Measurements from ENCODE around the gene COLGALT1.
"Not testable (repeated sequence)": the region's sequence is repeated elsewhere in the genome, so short reads cannot be mapped to it uniquely, and the experiment has no call there.

The COLGALT1 gene

DNA sequence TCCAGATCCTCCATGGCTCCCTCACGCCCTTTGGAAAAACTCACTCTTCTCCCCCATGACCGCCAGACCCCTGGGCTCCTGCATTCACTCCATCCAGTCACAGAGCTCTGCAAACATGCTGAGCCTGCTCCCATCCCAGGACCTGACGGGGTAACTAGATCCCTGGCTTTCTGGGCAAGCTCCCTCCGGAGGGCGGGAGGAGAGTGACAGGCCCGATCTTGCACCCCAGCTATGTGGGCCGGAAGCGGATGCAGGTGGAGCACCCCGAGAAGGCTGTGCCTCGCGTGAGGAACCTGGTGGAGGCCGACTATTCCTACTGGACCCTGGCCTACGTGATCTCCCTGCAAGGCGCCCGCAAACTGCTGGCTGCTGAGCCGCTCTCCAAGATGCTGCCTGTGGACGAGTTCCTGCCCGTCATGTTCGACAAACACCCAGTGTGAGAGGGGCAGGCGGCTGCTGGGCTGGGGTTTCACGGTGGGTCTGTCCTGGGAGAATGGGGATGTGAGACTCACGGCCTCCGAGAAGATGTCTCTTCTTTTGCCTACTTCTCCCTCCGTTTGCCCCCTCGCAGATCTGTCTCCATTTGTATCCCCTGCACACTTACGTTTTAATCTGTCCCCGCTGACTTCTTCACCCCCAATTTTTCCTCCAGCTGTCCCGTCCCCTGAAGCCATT is 25.2 kb downstream of the COLGALT1 start:
- H3K27me3 Mint-ChIP-seq = no peaks in the 10 kb centered on the region
- peaks cover 39% of the 10 kb centered on the region for H3K36me3 Mint-ChIP-seq
- ATAC-seq (ENCODE audit: low read depth) = no peak
- H3K9me3 Mint-ChIP-seq = no peaks in the 10 kb centered on the region
- peaks cover 9% of the 10 kb centered on the region for H3K4me1 Mint-ChIP-seq
- no peak for DNase-seq (ENCODE audit: low spot score in 2 of 2)
- no peak overlapping the region for H3K4me3 Mint-ChIP-seq
- peak overlapping the region; percentile 73 for H3K27ac Mint-ChIP-seq

DNA sequence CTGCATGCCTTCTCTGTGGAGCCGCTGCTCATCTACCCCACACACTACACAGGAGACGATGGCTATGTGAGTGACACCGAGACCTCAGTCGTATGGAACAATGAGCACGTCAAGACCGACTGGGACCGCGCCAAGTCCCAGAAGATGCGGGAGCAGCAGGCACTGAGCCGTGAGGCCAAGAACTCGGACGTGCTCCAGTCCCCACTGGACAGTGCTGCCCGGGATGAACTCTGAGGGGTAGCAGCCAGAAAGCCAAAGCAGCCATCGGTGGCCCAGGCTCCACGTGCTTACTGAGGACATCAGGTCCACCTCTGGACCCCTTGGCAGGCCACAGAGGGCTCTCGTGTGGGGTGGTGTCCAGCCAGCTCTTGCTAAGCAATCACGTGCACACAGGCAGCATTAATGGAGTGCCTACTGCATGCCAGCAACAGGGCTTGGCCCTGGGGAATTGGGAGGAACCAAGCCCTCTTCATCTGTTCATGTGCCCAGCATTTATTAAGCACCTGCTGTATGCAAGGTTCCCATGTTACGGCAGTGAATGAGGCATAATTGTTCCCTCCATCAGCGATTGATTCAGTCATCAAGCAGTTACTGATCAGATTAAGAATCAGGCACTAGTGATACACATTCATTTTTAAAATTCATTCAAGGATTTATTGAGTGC is 25.9 kb downstream of the COLGALT1 start:
- Mint-ChIP-seq H3K36me3 (peaks cover 34% of the 10 kb centered on the region), H3K27me3 (no peaks in the 10 kb centered on the region), H3K4me3 (no peak overlapping the region), H3K27ac (no peak overlapping the region), H3K4me1 (peaks cover 9% of the 10 kb centered on the region), H3K9me3 (no peaks in the 10 kb centered on the region)
- ATAC-seq (ENCODE audit: low read depth) = no peak
- DNase-seq (ENCODE audit: low spot score in 2 of 2) = no peak

GRCh38 chr19:17582613-17583012 is 27.2 kb downstream of the COLGALT1 start:
- Mint-ChIP-seq H3K27ac (no peak overlapping the region), H3K36me3 (peaks cover 30% of the 10 kb centered on the region), H3K9me3 (no peaks in the 10 kb centered on the region), H3K27me3 (no peaks in the 10 kb centered on the region), H3K4me1 (peaks cover 9% of the 10 kb centered on the region), H3K4me3 (no peak overlapping the region)
- no peak for ATAC-seq (ENCODE audit: low read depth)
- no peak for DNase-seq (ENCODE audit: low spot score in 2 of 2)

DNA sequence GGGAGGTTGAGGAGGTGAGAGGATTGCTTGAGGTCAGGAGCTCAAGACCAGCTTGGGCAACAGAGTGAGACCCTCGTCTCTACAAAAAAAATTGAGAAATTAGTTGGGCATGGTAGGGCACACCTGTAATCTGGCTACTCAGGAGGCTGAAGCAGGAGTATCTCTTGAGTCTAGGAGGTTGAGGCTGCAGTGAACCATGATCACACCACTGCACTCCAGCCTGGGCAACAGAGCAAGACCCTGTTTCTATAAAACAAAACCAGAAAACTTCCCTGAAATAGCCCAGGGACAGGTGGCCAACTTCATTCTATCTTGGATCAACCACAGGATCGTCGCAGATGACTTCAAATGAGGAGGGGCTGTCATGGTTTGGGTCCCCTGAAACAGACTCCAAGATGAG is 28.7 kb downstream of the COLGALT1 start:
- H3K27ac Mint-ChIP-seq = no peak overlapping the region
- ATAC-seq (ENCODE audit: low read depth) = no peak
- H3K36me3 Mint-ChIP-seq = peaks cover 25% of the 10 kb centered on the region
- H3K9me3 Mint-ChIP-seq = no peaks in the 10 kb centered on the region
- DNase-seq (ENCODE audit: low spot score in 2 of 2) = no peak
- peaks cover 9% of the 10 kb centered on the region for H3K4me1 Mint-ChIP-seq
- no peak overlapping the region for H3K4me3 Mint-ChIP-seq
- no peaks in the 10 kb centered on the region for H3K27me3 Mint-ChIP-seq

GRCh38 chr19:17585395-17585794 is 29.9 kb downstream of the COLGALT1 start:
- not testable (repeated sequence) for ATAC-seq (ENCODE audit: low read depth); DNase-seq (ENCODE audit: low spot score in 2 of 2); H3K27ac Mint-ChIP-seq; H3K27me3 Mint-ChIP-seq; H3K9me3 Mint-ChIP-seq; H3K4me1 Mint-ChIP-seq; H3K4me3 Mint-ChIP-seq
- peaks cover 13% of the 10 kb centered on the region for H3K36me3 Mint-ChIP-seq

DNA sequence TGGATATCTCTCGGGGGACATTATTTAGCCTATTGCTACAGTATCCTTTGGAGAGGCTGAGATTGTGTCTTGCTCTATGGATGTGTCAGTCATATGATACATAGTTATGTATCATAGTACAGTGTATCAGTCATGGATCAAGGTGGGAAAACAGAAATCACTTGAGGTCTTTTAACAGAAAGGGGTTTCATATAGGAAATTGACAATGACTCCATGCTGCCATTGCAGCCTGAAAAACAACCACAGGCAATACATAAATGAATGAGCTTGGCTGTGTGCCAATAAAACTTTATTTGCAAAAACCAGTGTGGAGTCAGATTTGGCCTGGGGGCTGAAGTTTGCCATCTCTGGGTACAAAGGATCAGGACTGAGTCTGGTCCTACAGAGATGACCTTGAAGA is 35.4 kb downstream of the COLGALT1 start:
- Mint-ChIP-seq H3K27ac (no peak overlapping the region), H3K36me3 (no peaks in the 10 kb centered on the region), H3K4me3 (no peak overlapping the region), H3K4me1 (no peaks in the 10 kb centered on the region), H3K27me3 (peaks cover 9% of the 10 kb centered on the region), H3K9me3 (no peaks in the 10 kb centered on the region)
- no peak for DNase-seq (ENCODE audit: low spot score in 2 of 2)
- ATAC-seq (ENCODE audit: low read depth) = no peak

DNA sequence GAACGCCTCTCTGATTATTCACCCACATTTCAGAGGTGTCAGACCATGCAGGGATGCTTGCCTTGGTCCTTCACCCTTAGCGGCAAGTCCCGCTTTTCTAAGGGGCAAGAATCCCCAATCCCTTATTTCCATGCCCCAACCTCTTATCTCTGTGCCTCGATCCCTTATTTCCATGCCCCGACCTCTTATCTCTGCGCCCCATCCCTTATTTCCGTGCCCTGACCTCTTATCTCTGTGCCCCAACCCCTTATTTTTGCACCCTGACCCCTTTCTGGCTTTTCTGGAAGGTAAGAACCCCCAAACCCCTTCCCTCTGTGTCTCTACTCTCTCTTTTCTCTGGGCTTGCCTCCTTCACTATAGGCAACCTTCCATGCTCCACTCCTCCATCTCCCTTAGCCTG is 38.8 kb downstream of the COLGALT1 start:
- not testable (repeated sequence) for ATAC-seq (ENCODE audit: low read depth); H3K27ac Mint-ChIP-seq; H3K36me3 Mint-ChIP-seq; H3K4me3 Mint-ChIP-seq; H3K4me1 Mint-ChIP-seq; H3K9me3 Mint-ChIP-seq; H3K27me3 Mint-ChIP-seq; DNase-seq (ENCODE audit: low spot score in 2 of 2)

DNA sequence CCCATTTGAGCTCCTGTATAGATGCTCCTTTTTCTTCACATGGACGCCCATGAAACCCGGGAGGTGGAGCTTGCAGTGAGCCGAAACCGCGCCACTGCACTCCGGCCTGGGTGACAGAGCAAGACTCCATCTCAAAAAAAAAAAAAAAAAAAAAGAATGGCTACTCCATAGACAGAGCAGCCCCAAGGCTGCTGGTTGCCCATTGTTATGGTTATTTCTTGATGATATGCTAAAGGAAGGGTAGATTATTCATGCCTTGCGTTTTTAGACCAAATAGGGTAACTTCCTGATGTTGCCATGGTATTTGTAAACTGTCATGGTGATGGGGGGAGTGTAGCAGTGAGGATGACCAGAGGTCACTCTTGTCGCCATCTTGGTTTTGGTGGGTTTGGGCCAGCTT is 42.6 kb downstream of the COLGALT1 start:
- not testable (repeated sequence) for H3K27ac Mint-ChIP-seq; ATAC-seq (ENCODE audit: low read depth); H3K4me1 Mint-ChIP-seq; H3K9me3 Mint-ChIP-seq; DNase-seq (ENCODE audit: low spot score in 2 of 2); H3K36me3 Mint-ChIP-seq; H3K4me3 Mint-ChIP-seq
- H3K27me3 Mint-ChIP-seq = peaks cover 15% of the 10 kb centered on the region

- H3K4me3 Mint-ChIP-seq = no peak overlapping the region
- H3K27ac Mint-ChIP-seq = no peak overlapping the region
- peaks cover 4% of the 10 kb centered on the region for H3K4me1 Mint-ChIP-seq
- H3K36me3 Mint-ChIP-seq = peaks cover 1% of the 10 kb centered on the region
- peaks cover 17% of the 10 kb centered on the region for H3K27me3 Mint-ChIP-seq
- no peaks in the 10 kb centered on the region for H3K9me3 Mint-ChIP-seq
- DNase-seq (ENCODE audit: low spot score in 2 of 2) = no peak
- ATAC-seq (ENCODE audit: low read depth) = no peak
These were observed 43.5 kb downstream of the COLGALT1 start for GRCh38 chr19:17598953-17599352.

- DNase-seq (ENCODE audit: low spot score in 2 of 2) = no peak
- Mint-ChIP-seq H3K27ac (no peak overlapping the region), H3K27me3 (peaks cover 22% of the 10 kb centered on the region), H3K9me3 (no peaks in the 10 kb centered on the region), H3K36me3 (peaks cover 1% of the 10 kb centered on the region), H3K4me1 (peaks cover 4% of the 10 kb centered on the region), H3K4me3 (no peak overlapping the region)
- ATAC-seq (ENCODE audit: low read depth) = no peak
These were observed 44.3 kb downstream of the COLGALT1 start for GRCh38 chr19:17599780-17600179.

GRCh38 chr19:17601683-17602082 is 46.2 kb downstream of the COLGALT1 start:
- Mint-ChIP-seq H3K4me1 (peaks cover 9% of the 10 kb centered on the region), H3K27me3 (peaks cover 22% of the 10 kb centered on the region)
- no peak for ATAC-seq (ENCODE audit: low read depth)

GRCh38 chr19:17602217-17602616 is 46.8 kb downstream of the COLGALT1 start:
- H3K27me3 Mint-ChIP-seq = peaks cover 22% of the 10 kb centered on the region
- H3K9me3 Mint-ChIP-seq = no peaks in the 10 kb centered on the region
- H3K36me3 Mint-ChIP-seq = peaks cover 1% of the 10 kb centered on the region
- H3K4me1 Mint-ChIP-seq = peaks cover 12% of the 10 kb centered on the region
- no peak for DNase-seq (ENCODE audit: low spot score in 2 of 2)
- no peak overlapping the region for H3K4me3 Mint-ChIP-seq
- peak overlapping the region; percentile 38 for H3K27ac Mint-ChIP-seq
- no peak for ATAC-seq (ENCODE audit: low read depth)

More at GRCh38 chr19:17601683-17602082, 46.2 kb downstream of the COLGALT1 start:
- Mint-ChIP-seq H3K4me3 (no peak overlapping the region), H3K9me3 (no peaks in the 10 kb centered on the region), H3K27ac (no peak overlapping the region), H3K36me3 (peaks cover 1% of the 10 kb centered on the region)
- no peak for DNase-seq (ENCODE audit: low spot score in 2 of 2)

DNA sequence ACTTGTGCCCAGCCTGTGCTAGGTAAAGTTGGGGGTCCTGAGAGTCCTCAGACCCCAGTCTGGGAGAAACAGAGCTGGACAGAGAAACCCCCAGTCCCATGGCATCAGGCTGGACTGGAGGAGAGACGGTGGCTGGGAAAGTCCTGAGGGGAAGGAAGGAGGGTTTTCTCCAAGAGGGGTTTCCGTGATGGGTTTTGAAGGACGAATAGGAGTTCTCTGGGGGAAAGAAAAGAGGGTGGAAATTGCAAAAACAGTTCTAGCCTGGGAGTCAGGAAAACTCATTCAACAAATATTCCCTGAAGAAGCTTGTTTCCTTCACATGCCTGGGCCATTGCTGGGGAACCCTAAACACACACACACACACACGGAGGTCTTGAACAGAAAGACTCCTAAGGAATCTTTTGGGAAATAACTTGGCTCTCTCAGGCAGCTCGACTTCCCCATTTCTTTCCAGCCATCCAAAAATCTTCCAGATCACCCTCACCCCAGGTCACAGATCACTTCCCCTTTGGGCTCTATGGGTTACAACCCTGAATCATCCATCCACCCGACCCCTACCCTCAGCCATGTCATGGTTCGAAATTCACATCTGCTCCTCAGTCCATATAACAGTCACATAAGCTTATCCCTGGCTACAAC is 47.5 kb downstream of the COLGALT1 start:
- Mint-ChIP-seq H3K4me1 (peaks cover 12% of the 10 kb centered on the region), H3K27me3 (peaks cover 22% of the 10 kb centered on the region), H3K4me3 (no peak overlapping the region), H3K36me3 (peaks cover 1% of the 10 kb centered on the region), H3K9me3 (no peaks in the 10 kb centered on the region), H3K27ac (no peak overlapping the region)
- ATAC-seq (ENCODE audit: low read depth) (no peak), DNase-seq (ENCODE audit: low spot score in 2 of 2) (no peak)

GRCh38 chr19:17604372-17605025 is 49.0 kb downstream of the COLGALT1 start:
- ATAC-seq (ENCODE audit: low read depth) (no peak), DNase-seq (ENCODE audit: low spot score in 2 of 2) (no peak)
- Mint-ChIP-seq H3K27ac (no peak overlapping the region), H3K27me3 (peaks cover 25% of the 10 kb centered on the region), H3K36me3 (peaks cover 3% of the 10 kb centered on the region), H3K4me1 (peaks cover 12% of the 10 kb centered on the region), H3K9me3 (peaks cover 2% of the 10 kb centered on the region), H3K4me3 (peak overlapping the region; percentile 50)

Data from memory B cell (primary cell).